ENCODE measurements around the gene QPRT. TPM values are rescaled to one million over a fixed set of nuclear protein-coding genes. Genes with fewer than 3 reads are reported as not detected.

The QPRT gene
- total and polyA plus RNA-seq, 2 of the 8 experiments (the other 6 are each of a cell fraction or from before 2014, with no cell fraction given), result 89.0 to 102 TPM

DNA sequence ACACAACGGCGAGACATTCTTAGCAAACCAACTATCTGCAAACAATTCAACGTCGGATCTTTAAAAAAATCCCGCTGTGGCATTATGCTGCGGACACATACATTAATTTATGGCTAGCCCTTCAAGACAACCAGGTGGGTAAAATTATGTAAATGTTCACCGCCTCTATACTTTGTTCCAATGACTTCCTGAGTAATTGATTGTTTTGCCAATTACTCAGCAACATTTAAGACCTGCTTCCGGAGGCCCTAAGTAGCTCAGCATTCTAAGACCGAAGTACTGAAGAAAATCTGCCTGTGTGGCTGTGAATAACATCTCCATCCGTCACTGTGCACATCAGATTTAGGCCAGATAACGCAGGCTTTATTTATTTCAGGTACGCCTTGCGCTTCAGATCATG, 23.3 kb downstream of the QPRT start (continued):
- no peak for TF ChIP-seq SIRT6 (IDR thresholded peaks at IDR 0.05; ENCODE audit: low read length)
- no peak for TF ChIP-seq GTF2F1 (IDR thresholded peaks at IDR 0.05; ENCODE audit: borderline replicate concordance, low read depth, low read length)
- TF ChIP-seq TAF1 (IDR thresholded peaks at IDR 0.05; ENCODE audit: low read depth, low read length), result no peak
- TF ChIP-seq POU5F1 (IDR thresholded peaks at IDR 0.05; ENCODE audit: low read depth, low read length), result no peak
- TF ChIP-seq, protein P1, sequence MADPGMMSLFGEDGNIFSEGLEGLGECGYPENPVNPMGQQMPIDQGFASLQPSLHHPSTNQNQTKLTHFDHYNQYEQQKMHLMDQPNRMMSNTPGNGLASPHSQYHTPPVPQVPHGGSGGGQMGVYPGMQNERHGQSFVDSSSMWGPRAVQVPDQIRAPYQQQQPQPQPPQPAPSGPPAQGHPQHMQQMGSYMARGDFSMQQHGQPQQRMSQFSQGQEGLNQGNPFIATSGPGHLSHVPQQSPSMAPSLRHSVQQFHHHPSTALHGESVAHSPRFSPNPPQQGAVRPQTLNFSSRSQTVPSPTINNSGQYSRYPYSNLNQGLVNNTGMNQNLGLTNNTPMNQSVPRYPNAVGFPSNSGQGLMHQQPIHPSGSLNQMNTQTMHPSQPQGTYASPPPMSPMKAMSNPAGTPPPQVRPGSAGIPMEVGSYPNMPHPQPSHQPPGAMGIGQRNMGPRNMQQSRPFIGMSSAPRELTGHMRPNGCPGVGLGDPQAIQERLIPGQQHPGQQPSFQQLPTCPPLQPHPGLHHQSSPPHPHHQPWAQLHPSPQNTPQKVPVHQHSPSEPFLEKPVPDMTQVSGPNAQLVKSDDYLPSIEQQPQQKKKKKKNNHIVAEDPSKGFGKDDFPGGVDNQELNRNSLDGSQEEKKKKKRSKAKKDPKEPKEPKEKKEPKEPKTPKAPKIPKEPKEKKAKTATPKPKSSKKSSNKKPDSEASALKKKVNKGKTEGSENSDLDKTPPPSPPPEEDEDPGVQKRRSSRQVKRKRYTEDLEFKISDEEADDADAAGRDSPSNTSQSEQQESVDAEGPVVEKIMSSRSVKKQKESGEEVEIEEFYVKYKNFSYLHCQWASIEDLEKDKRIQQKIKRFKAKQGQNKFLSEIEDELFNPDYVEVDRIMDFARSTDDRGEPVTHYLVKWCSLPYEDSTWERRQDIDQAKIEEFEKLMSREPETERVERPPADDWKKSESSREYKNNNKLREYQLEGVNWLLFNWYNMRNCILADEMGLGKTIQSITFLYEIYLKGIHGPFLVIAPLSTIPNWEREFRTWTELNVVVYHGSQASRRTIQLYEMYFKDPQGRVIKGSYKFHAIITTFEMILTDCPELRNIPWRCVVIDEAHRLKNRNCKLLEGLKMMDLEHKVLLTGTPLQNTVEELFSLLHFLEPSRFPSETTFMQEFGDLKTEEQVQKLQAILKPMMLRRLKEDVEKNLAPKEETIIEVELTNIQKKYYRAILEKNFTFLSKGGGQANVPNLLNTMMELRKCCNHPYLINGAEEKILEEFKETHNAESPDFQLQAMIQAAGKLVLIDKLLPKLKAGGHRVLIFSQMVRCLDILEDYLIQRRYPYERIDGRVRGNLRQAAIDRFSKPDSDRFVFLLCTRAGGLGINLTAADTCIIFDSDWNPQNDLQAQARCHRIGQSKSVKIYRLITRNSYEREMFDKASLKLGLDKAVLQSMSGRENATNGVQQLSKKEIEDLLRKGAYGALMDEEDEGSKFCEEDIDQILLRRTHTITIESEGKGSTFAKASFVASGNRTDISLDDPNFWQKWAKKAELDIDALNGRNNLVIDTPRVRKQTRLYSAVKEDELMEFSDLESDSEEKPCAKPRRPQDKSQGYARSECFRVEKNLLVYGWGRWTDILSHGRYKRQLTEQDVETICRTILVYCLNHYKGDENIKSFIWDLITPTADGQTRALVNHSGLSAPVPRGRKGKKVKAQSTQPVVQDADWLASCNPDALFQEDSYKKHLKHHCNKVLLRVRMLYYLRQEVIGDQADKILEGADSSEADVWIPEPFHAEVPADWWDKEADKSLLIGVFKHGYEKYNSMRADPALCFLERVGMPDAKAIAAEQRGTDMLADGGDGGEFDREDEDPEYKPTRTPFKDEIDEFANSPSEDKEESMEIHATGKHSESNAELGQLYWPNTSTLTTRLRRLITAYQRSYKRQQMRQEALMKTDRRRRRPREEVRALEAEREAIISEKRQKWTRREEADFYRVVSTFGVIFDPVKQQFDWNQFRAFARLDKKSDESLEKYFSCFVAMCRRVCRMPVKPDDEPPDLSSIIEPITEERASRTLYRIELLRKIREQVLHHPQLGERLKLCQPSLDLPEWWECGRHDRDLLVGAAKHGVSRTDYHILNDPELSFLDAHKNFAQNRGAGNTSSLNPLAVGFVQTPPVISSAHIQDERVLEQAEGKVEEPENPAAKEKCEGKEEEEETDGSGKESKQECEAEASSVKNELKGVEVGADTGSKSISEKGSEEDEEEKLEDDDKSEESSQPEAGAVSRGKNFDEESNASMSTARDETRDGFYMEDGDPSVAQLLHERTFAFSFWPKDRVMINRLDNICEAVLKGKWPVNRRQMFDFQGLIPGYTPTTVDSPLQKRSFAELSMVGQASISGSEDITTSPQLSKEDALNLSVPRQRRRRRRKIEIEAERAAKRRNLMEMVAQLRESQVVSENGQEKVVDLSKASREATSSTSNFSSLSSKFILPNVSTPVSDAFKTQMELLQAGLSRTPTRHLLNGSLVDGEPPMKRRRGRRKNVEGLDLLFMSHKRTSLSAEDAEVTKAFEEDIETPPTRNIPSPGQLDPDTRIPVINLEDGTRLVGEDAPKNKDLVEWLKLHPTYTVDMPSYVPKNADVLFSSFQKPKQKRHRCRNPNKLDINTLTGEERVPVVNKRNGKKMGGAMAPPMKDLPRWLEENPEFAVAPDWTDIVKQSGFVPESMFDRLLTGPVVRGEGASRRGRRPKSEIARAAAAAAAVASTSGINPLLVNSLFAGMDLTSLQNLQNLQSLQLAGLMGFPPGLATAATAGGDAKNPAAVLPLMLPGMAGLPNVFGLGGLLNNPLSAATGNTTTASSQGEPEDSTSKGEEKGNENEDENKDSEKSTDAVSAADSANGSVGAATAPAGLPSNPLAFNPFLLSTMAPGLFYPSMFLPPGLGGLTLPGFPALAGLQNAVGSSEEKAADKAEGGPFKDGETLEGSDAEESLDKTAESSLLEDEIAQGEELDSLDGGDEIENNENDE (IDR thresholded peaks at IDR 0.05; ENCODE audit: insufficient replicate concordance, low read length), result no peak
